Calu3 (cell line): ENCODE data around the gene COX20. TPM values are rescaled to one million over a fixed set of nuclear protein-coding genes. Genes with fewer than 3 reads are reported as not detected.
A peak's percentile ranks its signal among the peaks of the same experiment; 100 is the strongest.
"Not testable (repeated sequence)": the region's sequence is repeated elsewhere in the genome, so short reads cannot be mapped to it uniquely, and the experiment has no call there.

Experiments
- BruUV-seq: library from RNA; stranded (reverse); fragments of 400-500 nt; replicated peaks from 2 replicates; lab custom pipeline; 2021; lab: Mats Ljungman, UMichigan
- CTCF ChIA-PET: fragments of 300-600 bp; sonication (Branson Sonifier 250); formaldehyde crosslinking; loops from one replicate; lab custom pipeline; 2022; ENCODE audit warnings: antibody characterized with exemption; lab: Charles Lee
- DNase-seq: peaks from one replicate; pipeline ENCODE4 v3.0.0; 2022
- H3K27ac Mint-ChIP-seq: one replicate; pipeline ENCODE4 v1.8.0; 2022; ENCODE audit warnings: mixed read lengths; ENCODE audit not compliant: unreplicated experiment
- H3K27me3 Mint-ChIP-seq: one replicate; pipeline ENCODE4 v1.8.0; 2022; ENCODE audit warnings: mixed read lengths; ENCODE audit not compliant: unreplicated experiment
- H3K36me3 Mint-ChIP-seq: one replicate; pipeline ENCODE4 v1.8.0; 2022; ENCODE audit warnings: mild to moderate bottlenecking, moderate library complexity, mixed read lengths; ENCODE audit not compliant: insufficient read depth, unreplicated experiment
- H3K4me1 Mint-ChIP-seq: one replicate; pipeline ENCODE4 v1.8.0; 2022; ENCODE audit warnings: mild to moderate bottlenecking, low read depth, mixed read lengths; ENCODE audit not compliant: unreplicated experiment
- H3K4me3 Mint-ChIP-seq: one replicate; pipeline ENCODE4 v1.8.0; 2022; ENCODE audit warnings: mild to moderate bottlenecking, low read depth, moderate library complexity, mixed read lengths; ENCODE audit not compliant: unreplicated experiment
- H3K9me3 Mint-ChIP-seq: one replicate; pipeline ENCODE4 v1.8.0; 2022; ENCODE audit warnings: low read depth, mixed read lengths; ENCODE audit not compliant: unreplicated experiment
- intact Hi-C: fragments of 100-400 bp; cut with micrococcal nuclease; formaldehyde crosslinking; loops from one replicate; pipeline ENCODE4 v1.10.0; 2022; ENCODE audit not compliant: unreplicated experiment
- total RNA-seq: library from RNA; stranded (reverse); gene quantifications from 2 replicates; pipeline ENCODE4 v1.2.3, GENCODE V29; 2022
- TF ChIP-seq, protein P1 (sequence below): fragments of 200-600 bp; IDR thresholded peaks from one replicate; pipeline ENCODE4 v1.8.0; 2022; ENCODE audit warnings: antibody characterized with exemption; ENCODE audit not compliant: unreplicated experiment

The COX20 gene
- total RNA-seq, 1 experiment from 2014 or later = 32.8 TPM

DNA sequence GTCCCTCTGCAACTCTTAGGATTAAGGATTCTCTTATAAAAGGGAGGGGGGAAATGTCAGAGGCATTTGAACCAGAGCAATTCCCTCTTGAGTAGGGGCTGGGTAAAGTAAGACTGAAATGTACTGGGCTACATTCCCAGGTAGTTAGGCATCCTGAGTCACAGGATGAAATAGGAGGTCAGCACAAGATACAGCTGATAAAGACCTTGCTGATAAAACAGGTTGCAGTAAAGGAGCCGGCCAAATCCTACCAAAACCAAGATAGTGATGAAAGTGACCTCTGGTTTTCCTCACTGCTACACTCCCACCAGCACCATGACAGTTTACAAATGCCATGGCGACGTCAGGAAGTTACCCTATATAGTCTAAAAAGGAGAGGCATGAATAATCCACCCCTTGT is 14.3 kb upstream of the COX20 start:
- no peaks in the 10 kb centered on the region for H3K36me3 Mint-ChIP-seq
- intact Hi-C loops = no loop called here

DNA sequence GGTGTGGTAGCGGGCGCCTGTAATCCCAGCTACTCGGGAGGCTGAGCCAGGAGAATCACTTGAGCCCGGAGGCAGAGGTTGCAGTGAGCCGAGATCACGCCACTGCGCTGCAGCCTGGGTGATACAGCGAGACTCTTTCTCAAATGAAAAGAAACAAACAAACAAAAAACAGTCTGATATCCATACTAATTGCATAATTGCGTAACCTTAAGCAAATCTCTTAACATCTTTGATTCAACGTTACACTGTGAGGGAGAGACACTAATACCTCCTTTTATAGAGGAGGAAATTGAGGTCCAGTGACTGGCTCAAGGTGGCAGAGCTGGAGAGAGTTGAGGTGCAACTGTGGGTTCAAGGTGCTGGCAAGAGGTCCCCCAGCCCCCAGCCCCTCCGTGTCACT is 12.6 kb upstream of the COX20 start:
- DNase-seq = no peak
- CTCF ChIA-PET = interaction anchor here (1.2 kb wide), 1 partner anchor 25 kb away, joined by 3 read pairs; no protein-coding TSS in a partner anchor
- Mint-ChIP-seq H3K27ac (no peak overlapping the region), H3K9me3 (no peaks in the 10 kb centered on the region), H3K27me3 (no peaks in the 10 kb centered on the region), H3K4me3 (no peak overlapping the region), H3K36me3 (no peaks in the 10 kb centered on the region), H3K4me1 (no peaks in the 10 kb centered on the region)
- TF ChIP-seq, protein P1, sequence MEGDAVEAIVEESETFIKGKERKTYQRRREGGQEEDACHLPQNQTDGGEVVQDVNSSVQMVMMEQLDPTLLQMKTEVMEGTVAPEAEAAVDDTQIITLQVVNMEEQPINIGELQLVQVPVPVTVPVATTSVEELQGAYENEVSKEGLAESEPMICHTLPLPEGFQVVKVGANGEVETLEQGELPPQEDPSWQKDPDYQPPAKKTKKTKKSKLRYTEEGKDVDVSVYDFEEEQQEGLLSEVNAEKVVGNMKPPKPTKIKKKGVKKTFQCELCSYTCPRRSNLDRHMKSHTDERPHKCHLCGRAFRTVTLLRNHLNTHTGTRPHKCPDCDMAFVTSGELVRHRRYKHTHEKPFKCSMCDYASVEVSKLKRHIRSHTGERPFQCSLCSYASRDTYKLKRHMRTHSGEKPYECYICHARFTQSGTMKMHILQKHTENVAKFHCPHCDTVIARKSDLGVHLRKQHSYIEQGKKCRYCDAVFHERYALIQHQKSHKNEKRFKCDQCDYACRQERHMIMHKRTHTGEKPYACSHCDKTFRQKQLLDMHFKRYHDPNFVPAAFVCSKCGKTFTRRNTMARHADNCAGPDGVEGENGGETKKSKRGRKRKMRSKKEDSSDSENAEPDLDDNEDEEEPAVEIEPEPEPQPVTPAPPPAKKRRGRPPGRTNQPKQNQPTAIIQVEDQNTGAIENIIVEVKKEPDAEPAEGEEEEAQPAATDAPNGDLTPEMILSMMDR = no peak
- intact Hi-C loops = no loop called here
- no TSS peak for BruUV-seq

More for the DNA sequence above, 14.3 kb upstream of the COX20 start:
- no peak for DNase-seq
- CTCF ChIA-PET = no interaction called here
- Mint-ChIP-seq H3K4me3 (no peak overlapping the region), H3K27ac (no peak overlapping the region), H3K9me3 (no peaks in the 10 kb centered on the region), H3K27me3 (no peaks in the 10 kb centered on the region), H3K4me1 (no peaks in the 10 kb centered on the region)
- BruUV-seq = no TSS peak
- TF ChIP-seq, protein P1 = no peak

DNA sequence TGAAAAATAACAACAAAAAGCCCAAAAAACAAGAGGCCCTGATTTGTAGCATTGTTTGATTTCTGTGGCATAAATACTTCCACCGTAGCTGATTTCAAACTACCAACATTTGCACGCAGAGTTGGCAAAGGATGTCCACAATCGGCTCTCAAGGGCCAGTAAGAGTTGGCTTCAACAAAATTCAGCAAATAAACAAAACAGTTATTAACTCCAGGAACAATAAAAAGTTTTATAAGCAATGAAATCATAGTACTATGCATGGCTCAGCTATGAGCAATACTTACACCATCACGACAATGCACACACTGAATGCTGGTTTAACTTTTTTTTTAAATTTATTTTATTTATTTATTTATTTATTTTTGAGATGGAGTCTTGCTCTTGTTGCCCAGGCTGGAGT is 8.7 kb upstream of the COX20 start:
- BruUV-seq = no TSS peak
- CTCF ChIA-PET = no interaction called here
- Mint-ChIP-seq H3K9me3 (no peaks in the 10 kb centered on the region), H3K36me3 (no peaks in the 10 kb centered on the region), H3K27ac (no peak overlapping the region), H3K4me1 (no peaks in the 10 kb centered on the region), H3K4me3 (no peak overlapping the region), H3K27me3 (no peaks in the 10 kb centered on the region)
- TF ChIP-seq, protein P1 = no peak
- no peak for DNase-seq
- intact Hi-C loops = no loop called here

DNA sequence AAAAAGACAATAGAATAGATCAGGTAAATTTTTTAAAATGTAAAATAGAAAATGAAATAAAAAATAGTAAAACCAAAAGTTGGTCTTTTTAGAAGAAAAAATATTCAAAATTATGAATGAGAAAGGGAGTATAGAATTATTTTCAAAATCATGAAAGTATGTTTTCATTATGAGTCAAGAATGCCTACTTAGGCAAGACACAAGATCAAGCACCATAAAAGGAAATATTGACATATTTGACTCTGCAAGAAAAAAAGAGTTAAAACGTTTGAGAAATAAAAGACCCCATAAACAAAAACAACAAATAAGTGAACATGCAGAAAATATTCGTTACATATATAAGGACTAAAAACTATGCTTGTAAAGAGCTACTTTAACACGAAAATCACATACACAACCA is 4.8 kb upstream of the COX20 start:
- intact Hi-C loops = no loop called here
- H3K27ac Mint-ChIP-seq = no peak overlapping the region
- no peaks in the 10 kb centered on the region for H3K27me3 Mint-ChIP-seq

DNA sequence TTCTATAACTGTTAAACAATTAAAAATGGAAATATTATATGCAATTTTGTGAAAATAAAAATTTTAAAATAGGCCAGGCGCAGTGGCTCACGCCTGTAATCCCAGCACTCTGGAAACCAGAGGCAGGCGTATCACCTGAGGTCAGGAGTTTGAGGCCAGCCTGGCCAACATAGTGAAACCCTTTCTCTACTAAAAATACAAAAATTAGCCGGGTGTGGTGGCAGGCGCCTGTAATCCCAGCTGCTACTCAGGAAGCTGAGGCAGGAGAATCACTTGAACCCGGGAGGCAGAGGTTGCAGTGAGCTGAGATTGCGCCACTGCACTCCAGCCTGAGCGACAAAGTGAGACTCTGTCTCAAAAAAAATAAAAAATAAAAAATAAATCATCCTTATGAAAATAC is 2.2 kb upstream of the COX20 start:
- Mint-ChIP-seq H3K4me3 (peak overlapping the region; percentile 84), H3K36me3 (peaks cover 47% of the 10 kb centered on the region), H3K4me1 (peaks cover 38% of the 10 kb centered on the region), H3K27ac (peak overlapping the region; percentile 100)
- DNase-seq, H3K9me3 Mint-ChIP-seq, H3K27me3 Mint-ChIP-seq, intact Hi-C loops, BruUV-seq: not testable (repeated sequence)
- CTCF ChIA-PET = interaction anchor here (0.8 kb wide), 1 partner anchor 580 kb away, joined by 4 read pairs; no protein-coding TSS in a partner anchor

More for the DNA sequence above, 4.8 kb upstream of the COX20 start:
- no peak overlapping the region for H3K4me3 Mint-ChIP-seq
- H3K4me1 Mint-ChIP-seq = peaks cover 15% of the 10 kb centered on the region
- no TSS peak for BruUV-seq
- H3K9me3 Mint-ChIP-seq = no peaks in the 10 kb centered on the region
- CTCF ChIA-PET = no interaction called here
- H3K36me3 Mint-ChIP-seq = peaks cover 23% of the 10 kb centered on the region
- no peak for DNase-seq
- TF ChIP-seq, protein P1 = no peak
